Astrocyte (in vitro differentiated cells and primary cell): ENCODE data around the gene TJP1.

Experiments
- CTCF ChIP-seq: IDR thresholded peaks from 2 replicates; pipeline ENCODE4 v1.5.1; 2011; ENCODE audit warnings: low read depth, mild to moderate bottlenecking, inconsistent platforms, low read length, moderate library complexity; ENCODE audit not compliant: insufficient read depth
- EZH2 ChIP-seq: IDR thresholded peaks from 2 replicates; pipeline ENCODE4 v1.6.1; 2012; ENCODE audit warnings: mild to moderate bottlenecking, low read length, inconsistent platforms; ENCODE audit not compliant: insufficient read depth

- TF ChIP-seq CTCF (no peak), EZH2 (no peak)
Measured at GRCh38 chr15:29812384-29812694, 9.9 kb downstream of the TJP1 start.
